Neural cell (in vitro differentiated cells): ENCODE data around the gene FGGY. TPM values are rescaled to one million over a fixed set of nuclear protein-coding genes. Genes with fewer than 3 reads are reported as not detected.

Experiments used
- H2AFZ ChIP-seq: fragments of 200-600, 300-800 bp; sonication (generic), shearing (Covaris generic); 2 replicates; pipeline ENCODE4 v1.6.0; 2014; ENCODE audit warnings: low read depth, mild to moderate bottlenecking, antibody characterized with exemption, low read length, moderate library complexity
- H3F3A ChIP-seq: fragments of 200-600 bp; shearing (Covaris generic); 2 replicates; pipeline ENCODE4 v1.6.1; 2016; ENCODE audit warnings: mild to moderate bottlenecking, moderate library complexity, mixed read lengths, antibody characterized with exemption, low read length; ENCODE audit not compliant: insufficient read depth, poor library complexity, severe bottlenecking
- H3K27ac ChIP-seq: fragments of 200-600, 300-800 bp; sonication (generic), shearing (Covaris generic); 2 replicates; pipeline ENCODE4 v1.5.1; 2014; ENCODE audit warnings: mild to moderate bottlenecking, low read length, moderate library complexity
- H3K27me3 ChIP-seq: fragments of 300-800, 200-600 bp; sonication (generic), shearing (Covaris generic); 2 replicates; pipeline ENCODE4 v1.6.0; 2014; ENCODE audit warnings: mild to moderate bottlenecking, low read depth, low read length, moderate library complexity; ENCODE audit not compliant: insufficient read depth
- H3K36me3 ChIP-seq: fragments of 300-800, 200-600 bp; sonication (generic), shearing (Covaris generic); 2 replicates; pipeline ENCODE4 v1.5.1; 2014; ENCODE audit warnings: mild to moderate bottlenecking, antibody characterized with exemption, low read length, moderate library complexity; ENCODE audit not compliant: insufficient read depth
- H3K4me2 ChIP-seq: fragments of 300-800, 200-600 bp; sonication (generic), shearing (Covaris generic); 2 replicates; pipeline ENCODE4 v1.6.0; 2014; ENCODE audit warnings: mild to moderate bottlenecking, low read length
- H3K4me3 ChIP-seq: fragments of 300-800, 200-600 bp; sonication (generic), shearing (Covaris generic); 2 replicates; pipeline ENCODE4 v1.5.1; 2014; ENCODE audit warnings: mild to moderate bottlenecking, low read length, moderate library complexity
- H3K79me2 ChIP-seq: fragments of 200-600 bp; shearing (Covaris generic); replicated peaks from 2 replicates; pipeline ENCODE4 v1.6.0; 2014; ENCODE audit warnings: mild to moderate bottlenecking, low read length, moderate library complexity; ENCODE audit not compliant: insufficient read depth
- H3K9ac ChIP-seq: fragments of 300-800, 200-600 bp; sonication (generic), shearing (Covaris generic); 2 replicates; pipeline ENCODE4 v1.6.1; 2016; ENCODE audit warnings: mild to moderate bottlenecking, low read length, mixed read lengths
- H3K9me2 ChIP-seq: fragments of 200-600 bp; shearing (Covaris generic); 2 replicates; pipeline ENCODE4 v1.6.1; 2016; ENCODE audit warnings: mild to moderate bottlenecking, low read length, mixed read lengths; ENCODE audit not compliant: insufficient read depth
- H3K9me3 ChIP-seq: fragments of 200-600, 300-800 bp; sonication (generic), shearing (Covaris generic); 2 replicates; pipeline ENCODE4 v1.6.1; 2016; ENCODE audit warnings: mild to moderate bottlenecking, mixed run types, low read length, moderate library complexity, mixed read lengths
- H4K20me1 ChIP-seq: fragments of 200-600 bp; shearing (Covaris generic); 2 replicates; pipeline ENCODE4 v1.6.1; 2016; ENCODE audit warnings: mild to moderate bottlenecking, mixed run types; ENCODE audit not compliant: insufficient read depth
- EP300 ChIP-seq: fragments of 450-650 bp; conservative IDR thresholded peaks from 2 replicates; pipeline ENCODE4 v1.6.1; 2014; ENCODE audit warnings: antibody characterized with exemption, mild to moderate bottlenecking, moderate library complexity; ENCODE audit not compliant: poor library complexity, severe bottlenecking
- EZH2 ChIP-seq: fragments of 200-600, 300-800 bp; shearing (Covaris generic), sonication (generic); IDR thresholded peaks from 2 replicates; pipeline ENCODE4 v1.6.1; 2014; ENCODE audit warnings: antibody characterized with exemption, low read length, borderline replicate concordance, mild to moderate bottlenecking; ENCODE audit not compliant: insufficient read depth, poor library complexity, severe bottlenecking
- MXI1 ChIP-seq: fragments of 450-650 bp; conservative IDR thresholded peaks from 2 replicates; pipeline ENCODE4 v1.6.1; 2014; ENCODE audit warnings: antibody characterized with exemption, mild to moderate bottlenecking; ENCODE audit not compliant: poor library complexity, severe bottlenecking
- POLR2AphosphoS5 ChIP-seq: IDR thresholded peaks from 2 replicates; pipeline ENCODE4 v1.6.1; 2012
- RAD21 ChIP-seq: fragments of 450-650 bp; conservative IDR thresholded peaks from 2 replicates; pipeline ENCODE4 v1.6.1; 2014; ENCODE audit warnings: antibody characterized with exemption, mild to moderate bottlenecking, moderate library complexity
- SMC3 ChIP-seq: fragments of 450-650 bp; conservative IDR thresholded peaks from 2 replicates; pipeline ENCODE4 v1.6.1; 2014; ENCODE audit warnings: antibody characterized with exemption, mild to moderate bottlenecking, moderate library complexity; ENCODE audit not compliant: poor library complexity
- TAF1 ChIP-seq: IDR thresholded peaks from 2 replicates; pipeline ENCODE4 v1.6.1; 2012; ENCODE audit warnings: low read depth
- polyA plus RNA-seq: library from polyadenylated mRNA; depleted of rRNA; stranded (reverse); fragments of >200 nt; gene quantifications from 2 replicates; pipeline ENCODE4 v1.2.3, GENCODE V29; 2014
- TF ChIP-seq, protein P1 (sequence below): fragments of 450-650 bp; IDR thresholded peaks from 2 replicates; pipeline ENCODE4 v1.5.1; 2014; ENCODE audit warnings: antibody characterized with exemption, mild to moderate bottlenecking, moderate library complexity; ENCODE audit not compliant: poor library complexity, severe bottlenecking
- TF ChIP-seq, protein P2 (sequence below): IDR thresholded peaks from 2 replicates; pipeline ENCODE4 v1.6.1; 2012; ENCODE audit warnings: borderline replicate concordance

The FGGY gene
- polyA plus RNA-seq, 1 donor from 2014 or later = 7.4 TPM

GRCh38 chr1:59738591-59739015, 441.7 kb downstream of the FGGY start:
- Histone ChIP-seq H3K4me3 (no peak overlapping the region), H3K27ac (no peak overlapping the region), H3K9me2 (no peaks in the 10 kb centered on the region), H4K20me1 (no peaks in the 10 kb centered on the region), H3K27me3 (no peaks in the 10 kb centered on the region), H3K36me3 (no peaks in the 10 kb centered on the region), H3K79me2 (no peaks in the 10 kb centered on the region), H2AFZ (no peak overlapping the region), H3K9ac (no peak overlapping the region), H3K4me2 (no peak overlapping the region), H3K9me3 (no peaks in the 10 kb centered on the region), H3F3A (no peaks in the 10 kb centered on the region)
- no peak for TF ChIP-seq POLR2AphosphoS5
- no peak for TF ChIP-seq TAF1

- no peak overlapping the region for H3K27ac ChIP-seq
- no peak overlapping the region for H3K4me2 ChIP-seq
- no peaks in the 10 kb centered on the region for H3K27me3 ChIP-seq
- H3K4me3 ChIP-seq = no peak overlapping the region
- H2AFZ ChIP-seq = no peak overlapping the region
- H3K9me2 ChIP-seq = no peaks in the 10 kb centered on the region
- no peaks in the 10 kb centered on the region for H3K79me2 ChIP-seq
- no peaks in the 10 kb centered on the region for H3K9me3 ChIP-seq
- no peaks in the 10 kb centered on the region for H3F3A ChIP-seq
- H4K20me1 ChIP-seq = no peaks in the 10 kb centered on the region
- TF ChIP-seq, protein P1, sequence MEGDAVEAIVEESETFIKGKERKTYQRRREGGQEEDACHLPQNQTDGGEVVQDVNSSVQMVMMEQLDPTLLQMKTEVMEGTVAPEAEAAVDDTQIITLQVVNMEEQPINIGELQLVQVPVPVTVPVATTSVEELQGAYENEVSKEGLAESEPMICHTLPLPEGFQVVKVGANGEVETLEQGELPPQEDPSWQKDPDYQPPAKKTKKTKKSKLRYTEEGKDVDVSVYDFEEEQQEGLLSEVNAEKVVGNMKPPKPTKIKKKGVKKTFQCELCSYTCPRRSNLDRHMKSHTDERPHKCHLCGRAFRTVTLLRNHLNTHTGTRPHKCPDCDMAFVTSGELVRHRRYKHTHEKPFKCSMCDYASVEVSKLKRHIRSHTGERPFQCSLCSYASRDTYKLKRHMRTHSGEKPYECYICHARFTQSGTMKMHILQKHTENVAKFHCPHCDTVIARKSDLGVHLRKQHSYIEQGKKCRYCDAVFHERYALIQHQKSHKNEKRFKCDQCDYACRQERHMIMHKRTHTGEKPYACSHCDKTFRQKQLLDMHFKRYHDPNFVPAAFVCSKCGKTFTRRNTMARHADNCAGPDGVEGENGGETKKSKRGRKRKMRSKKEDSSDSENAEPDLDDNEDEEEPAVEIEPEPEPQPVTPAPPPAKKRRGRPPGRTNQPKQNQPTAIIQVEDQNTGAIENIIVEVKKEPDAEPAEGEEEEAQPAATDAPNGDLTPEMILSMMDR = no peak
- TF ChIP-seq, protein P2, sequence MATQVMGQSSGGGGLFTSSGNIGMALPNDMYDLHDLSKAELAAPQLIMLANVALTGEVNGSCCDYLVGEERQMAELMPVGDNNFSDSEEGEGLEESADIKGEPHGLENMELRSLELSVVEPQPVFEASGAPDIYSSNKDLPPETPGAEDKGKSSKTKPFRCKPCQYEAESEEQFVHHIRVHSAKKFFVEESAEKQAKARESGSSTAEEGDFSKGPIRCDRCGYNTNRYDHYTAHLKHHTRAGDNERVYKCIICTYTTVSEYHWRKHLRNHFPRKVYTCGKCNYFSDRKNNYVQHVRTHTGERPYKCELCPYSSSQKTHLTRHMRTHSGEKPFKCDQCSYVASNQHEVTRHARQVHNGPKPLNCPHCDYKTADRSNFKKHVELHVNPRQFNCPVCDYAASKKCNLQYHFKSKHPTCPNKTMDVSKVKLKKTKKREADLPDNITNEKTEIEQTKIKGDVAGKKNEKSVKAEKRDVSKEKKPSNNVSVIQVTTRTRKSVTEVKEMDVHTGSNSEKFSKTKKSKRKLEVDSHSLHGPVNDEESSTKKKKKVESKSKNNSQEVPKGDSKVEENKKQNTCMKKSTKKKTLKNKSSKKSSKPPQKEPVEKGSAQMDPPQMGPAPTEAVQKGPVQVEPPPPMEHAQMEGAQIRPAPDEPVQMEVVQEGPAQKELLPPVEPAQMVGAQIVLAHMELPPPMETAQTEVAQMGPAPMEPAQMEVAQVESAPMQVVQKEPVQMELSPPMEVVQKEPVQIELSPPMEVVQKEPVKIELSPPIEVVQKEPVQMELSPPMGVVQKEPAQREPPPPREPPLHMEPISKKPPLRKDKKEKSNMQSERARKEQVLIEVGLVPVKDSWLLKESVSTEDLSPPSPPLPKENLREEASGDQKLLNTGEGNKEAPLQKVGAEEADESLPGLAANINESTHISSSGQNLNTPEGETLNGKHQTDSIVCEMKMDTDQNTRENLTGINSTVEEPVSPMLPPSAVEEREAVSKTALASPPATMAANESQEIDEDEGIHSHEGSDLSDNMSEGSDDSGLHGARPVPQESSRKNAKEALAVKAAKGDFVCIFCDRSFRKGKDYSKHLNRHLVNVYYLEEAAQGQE = no peak
- TF ChIP-seq EP300 (no peak), EZH2 (no peak), SMC3 (no peak), MXI1 (no peak), TAF1 (no peak), RAD21 (no peak), POLR2AphosphoS5 (no peak)
- H3K36me3 ChIP-seq = no peaks in the 10 kb centered on the region
- no peak overlapping the region for H3K9ac ChIP-seq
Measured at GRCh38 chr1:59739111-59739510, 442.2 kb downstream of the FGGY start.

- Histone ChIP-seq H2AFZ (no peak overlapping the region), H3K4me3 (no peak overlapping the region), H3K79me2 (no peaks in the 10 kb centered on the region), H3K27ac (no peak overlapping the region), H3K9me2 (no peaks in the 10 kb centered on the region), H3K9me3 (no peaks in the 10 kb centered on the region), H4K20me1 (no peaks in the 10 kb centered on the region), H3K36me3 (no peaks in the 10 kb centered on the region), H3K27me3 (no peaks in the 10 kb centered on the region), H3K9ac (no peak overlapping the region), H3K4me2 (no peak overlapping the region), H3F3A (no peaks in the 10 kb centered on the region)
- TF ChIP-seq EZH2 (no peak), EP300 (no peak), SMC3 (no peak), TAF1 (no peak), POLR2AphosphoS5 (no peak), MXI1 (no peak), RAD21 (no peak)
- TF ChIP-seq, protein P1 = no peak
- TF ChIP-seq, protein P2 = no peak
Measured at GRCh38 chr1:59742526-59742925, 445.6 kb downstream of the FGGY start.
